GM23338 (cell line): ENCODE results near the gene SLC26A5. TPM values are rescaled to one million over a fixed set of nuclear protein-coding genes. Genes with fewer than 3 reads are reported as not detected.

Experiments used
- ATAC-seq: fragments of 200-7000 bp; cut with Tn5 transposase; 3 replicates; pipeline ENCODE4 v1.9.1; 2020
- DNase-seq: peaks from one replicate; pipeline ENCODE4 v3.0.0-alpha.2; 2015; ENCODE audit warnings: low spot score
- H2AFZ ChIP-seq: fragments of 200-600 bp; sonication (generic); 2 replicates; pipeline ENCODE4 v1.8.0; 2016; ENCODE audit warnings: antibody characterized with exemption, mild to moderate bottlenecking, moderate library complexity
- H3F3A ChIP-seq: fragments of 200-600 bp; sonication (generic); replicated peaks from 2 replicates; pipeline ENCODE4 v1.8.0; 2017; ENCODE audit warnings: antibody characterized with exemption, mixed run types, low read depth
- H3K27ac ChIP-seq: fragments of 200-600 bp; sonication (generic); 2 replicates; pipeline ENCODE4 v1.6.1; 2016; ENCODE audit warnings: low read depth
- H3K27me3 ChIP-seq: fragments of 200-600 bp; sonication (generic); 2 replicates; pipeline ENCODE4 v1.8.0; 2016; ENCODE audit warnings: mild to moderate bottlenecking, mixed run types, moderate library complexity; ENCODE audit not compliant: insufficient read depth
- H3K36me3 ChIP-seq: fragments of 200-600 bp; sonication (generic); 2 replicates; pipeline ENCODE4 v1.8.0; 2016; ENCODE audit warnings: mild to moderate bottlenecking; ENCODE audit not compliant: insufficient read depth
- H3K4me1 ChIP-seq: fragments of 200-600 bp; sonication (generic); 2 replicates; pipeline ENCODE4 v1.8.0; 2016; ENCODE audit warnings: mild to moderate bottlenecking, moderate library complexity; ENCODE audit not compliant: insufficient read depth
- H3K4me2 ChIP-seq: fragments of 200-600 bp; sonication (generic); 2 replicates; pipeline ENCODE4 v1.7.1; 2017; ENCODE audit warnings: mixed run types
- H3K4me3 ChIP-seq: fragments of 200-600 bp; sonication (generic); 2 replicates; pipeline ENCODE4 v1.6.1; 2016; ENCODE audit warnings: mixed run types
- H3K79me2 ChIP-seq: fragments of 200-600 bp; sonication (generic); replicated peaks from 2 replicates; pipeline ENCODE4 v1.8.0; 2017; ENCODE audit warnings: mild to moderate bottlenecking; ENCODE audit not compliant: insufficient read depth
- H3K9me2 ChIP-seq: fragments of 200-600 bp; sonication (generic); 2 replicates; pipeline ENCODE4 v1.8.0; 2017; ENCODE audit not compliant: insufficient read depth
- H4K20me1 ChIP-seq: fragments of 200-600 bp; sonication (generic); replicated peaks from 2 replicates; pipeline ENCODE4 v1.8.0; 2017; ENCODE audit warnings: mild to moderate bottlenecking; ENCODE audit not compliant: insufficient read depth
- H3K27ac Mint-ChIP-seq: 2 replicates; pipeline ENCODE4 v1.8.0; 2020; ENCODE audit warnings: inconsistent platforms, mild to moderate bottlenecking, moderate library complexity, mixed read lengths
- H3K27me3 Mint-ChIP-seq: 3 replicates; pipeline ENCODE4 v1.8.0; 2022; ENCODE audit warnings: low read depth, mild to moderate bottlenecking, moderate library complexity, mixed read lengths, inconsistent platforms; ENCODE audit not compliant: insufficient read depth, poor library complexity
- H3K36me3 Mint-ChIP-seq: 3 replicates; pipeline ENCODE4 v1.8.0; 2021; ENCODE audit warnings: low read depth, mild to moderate bottlenecking, inconsistent platforms, moderate library complexity, mixed read lengths
- H3K4me1 Mint-ChIP-seq: 3 replicates; pipeline ENCODE4 v1.8.0; 2020; ENCODE audit warnings: mild to moderate bottlenecking, inconsistent platforms, mixed read lengths
- H3K4me3 Mint-ChIP-seq: 3 replicates; pipeline ENCODE4 v1.8.0; 2021; ENCODE audit warnings: moderate library complexity, mild to moderate bottlenecking, inconsistent platforms, mixed read lengths
- H3K9me3 Mint-ChIP-seq: 3 replicates; pipeline ENCODE4 v1.8.0; 2020; ENCODE audit warnings: moderate library complexity, mild to moderate bottlenecking, inconsistent platforms, mixed read lengths
- CREB1 ChIP-seq: fragments of 250-450 bp; sonication (Bioruptor Pico); IDR thresholded peaks from 2 replicates; pipeline ENCODE4 v1.5.0; 2020; ENCODE audit warnings: low read depth, mild to moderate bottlenecking, moderate library complexity
- EZH2 ChIP-seq: fragments of 200-600 bp; sonication (generic); IDR thresholded peaks from one replicate; pipeline ENCODE4 v1.8.0; 2017; ENCODE audit warnings: antibody characterized with exemption, mild to moderate bottlenecking, low read depth; ENCODE audit not compliant: unreplicated experiment
- EZH2phosphoT487 ChIP-seq: fragments of 200-600 bp; sonication (generic); IDR thresholded peaks from one replicate; pipeline ENCODE4 v1.8.1; 2018; ENCODE audit warnings: antibody characterized with exemption; ENCODE audit not compliant: unreplicated experiment
- JUNB ChIP-seq: IDR thresholded peaks from one replicate; pipeline ENCODE4 v1.6.1; 2016; ENCODE audit warnings: antibody characterized with exemption; ENCODE audit not compliant: unreplicated experiment
- NANOG ChIP-seq: IDR thresholded peaks from 2 replicates; pipeline ENCODE4 v1.6.1; 2016; ENCODE audit warnings: antibody characterized with exemption, borderline replicate concordance
- STAT1 ChIP-seq: IDR thresholded peaks from one replicate; pipeline ENCODE4 v1.6.1; 2016; ENCODE audit warnings: antibody characterized with exemption; ENCODE audit not compliant: unreplicated experiment
- ZNF114 ChIP-seq: fragments of 250-450 bp; sonication (Bioruptor Pico); IDR thresholded peaks from 2 replicates; pipeline ENCODE4 v1.5.0; 2020; ENCODE audit warnings: mild to moderate bottlenecking, moderate library complexity
- ZNF331 ChIP-seq: fragments of 250-450 bp; sonication (Bioruptor Pico); IDR thresholded peaks from 2 replicates; pipeline ENCODE4 v1.5.0; 2020; ENCODE audit warnings: low read depth, mild to moderate bottlenecking, moderate library complexity
- polyA plus RNA-seq: library from polyadenylated mRNA; unstranded; fragments of >200 nt; fragmentation: Nextera tagmentation; extraction: Ambion mirVana; gene quantifications from 2 replicates; pipeline ENCODE4 v1.2.1, GENCODE V29; 2016
- total RNA-seq: library from RNA; depleted of rRNA; stranded (reverse); fragments of >200 nt; shearing (Covaris generic); gene quantifications from 2 replicates; pipeline ENCODE4 v1.2.3, GENCODE V29; 2014
- TF ChIP-seq, protein P1 (sequence below): IDR thresholded peaks from 2 replicates; pipeline ENCODE4 v1.6.1; 2016; ENCODE audit warnings: antibody characterized with exemption
- TF ChIP-seq, protein P2 (sequence below): fragments of 250-450 bp; sonication (Bioruptor Pico); IDR thresholded peaks from 2 replicates; pipeline ENCODE4 v1.5.0; 2020; ENCODE audit warnings: mild to moderate bottlenecking, moderate library complexity
- TF ChIP-seq, protein P3 (sequence below): IDR thresholded peaks from one replicate; pipeline ENCODE4 v1.6.1; 2018; ENCODE audit warnings: antibody characterized with exemption; ENCODE audit not compliant: unreplicated experiment

Gene SLC26A5
- total and polyA plus RNA-seq, 2 experiments from 2014 or later, result 0.49 to 1.0 TPM

DNA sequence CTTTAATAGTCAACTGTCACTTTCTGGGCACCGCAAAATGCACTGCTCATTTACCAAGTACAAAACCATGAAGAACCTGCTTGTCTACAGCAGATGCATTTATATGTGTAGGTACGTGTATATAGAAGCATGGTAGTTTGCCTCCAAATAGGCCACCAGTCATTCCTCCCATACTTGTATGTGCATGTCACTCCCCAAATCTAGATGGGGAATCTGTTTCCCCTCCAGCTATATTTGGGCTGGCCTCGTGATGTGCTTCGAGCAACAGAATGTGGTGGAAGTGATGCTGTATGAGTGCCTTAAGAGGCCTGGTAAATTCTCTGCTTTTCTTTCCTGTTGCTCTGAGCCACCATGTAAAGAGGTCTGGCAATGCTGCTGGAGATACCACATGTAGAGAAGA lies 51.4 kb downstream of the SLC26A5 start:
- no peak overlapping the region for H3K4me2 ChIP-seq
- no peaks in the 10 kb centered on the region for H3K36me3 ChIP-seq
- H3K36me3 Mint-ChIP-seq, result no peaks in the 10 kb centered on the region
- no peak overlapping the region for H2AFZ ChIP-seq
- H4K20me1 ChIP-seq, result no peaks in the 10 kb centered on the region
- no peaks in the 10 kb centered on the region for H3K79me2 ChIP-seq
- H3K9me2 ChIP-seq, result peaks cover 4% of the 10 kb centered on the region
- no peak overlapping the region for H3K27ac Mint-ChIP-seq
- no peaks in the 10 kb centered on the region for H3F3A ChIP-seq
- no peaks in the 10 kb centered on the region for H3K27me3 ChIP-seq
- no peaks in the 10 kb centered on the region for H3K27me3 Mint-ChIP-seq
- H3K4me1 ChIP-seq, result no peaks in the 10 kb centered on the region
- TF ChIP-seq, protein P1, sequence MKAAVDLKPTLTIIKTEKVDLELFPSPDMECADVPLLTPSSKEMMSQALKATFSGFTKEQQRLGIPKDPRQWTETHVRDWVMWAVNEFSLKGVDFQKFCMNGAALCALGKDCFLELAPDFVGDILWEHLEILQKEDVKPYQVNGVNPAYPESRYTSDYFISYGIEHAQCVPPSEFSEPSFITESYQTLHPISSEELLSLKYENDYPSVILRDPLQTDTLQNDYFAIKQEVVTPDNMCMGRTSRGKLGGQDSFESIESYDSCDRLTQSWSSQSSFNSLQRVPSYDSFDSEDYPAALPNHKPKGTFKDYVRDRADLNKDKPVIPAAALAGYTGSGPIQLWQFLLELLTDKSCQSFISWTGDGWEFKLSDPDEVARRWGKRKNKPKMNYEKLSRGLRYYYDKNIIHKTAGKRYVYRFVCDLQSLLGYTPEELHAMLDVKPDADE, result no peak
- no peak for TF ChIP-seq JUNB
- TF ChIP-seq CREB1 (CRISPR knock-in tag), result no peak
- TF ChIP-seq ZNF114 (CRISPR knock-in tag), result no peak
- no peak for TF ChIP-seq NANOG
- no peak for TF ChIP-seq EZH2phosphoT487
- TF ChIP-seq, protein P2, sequence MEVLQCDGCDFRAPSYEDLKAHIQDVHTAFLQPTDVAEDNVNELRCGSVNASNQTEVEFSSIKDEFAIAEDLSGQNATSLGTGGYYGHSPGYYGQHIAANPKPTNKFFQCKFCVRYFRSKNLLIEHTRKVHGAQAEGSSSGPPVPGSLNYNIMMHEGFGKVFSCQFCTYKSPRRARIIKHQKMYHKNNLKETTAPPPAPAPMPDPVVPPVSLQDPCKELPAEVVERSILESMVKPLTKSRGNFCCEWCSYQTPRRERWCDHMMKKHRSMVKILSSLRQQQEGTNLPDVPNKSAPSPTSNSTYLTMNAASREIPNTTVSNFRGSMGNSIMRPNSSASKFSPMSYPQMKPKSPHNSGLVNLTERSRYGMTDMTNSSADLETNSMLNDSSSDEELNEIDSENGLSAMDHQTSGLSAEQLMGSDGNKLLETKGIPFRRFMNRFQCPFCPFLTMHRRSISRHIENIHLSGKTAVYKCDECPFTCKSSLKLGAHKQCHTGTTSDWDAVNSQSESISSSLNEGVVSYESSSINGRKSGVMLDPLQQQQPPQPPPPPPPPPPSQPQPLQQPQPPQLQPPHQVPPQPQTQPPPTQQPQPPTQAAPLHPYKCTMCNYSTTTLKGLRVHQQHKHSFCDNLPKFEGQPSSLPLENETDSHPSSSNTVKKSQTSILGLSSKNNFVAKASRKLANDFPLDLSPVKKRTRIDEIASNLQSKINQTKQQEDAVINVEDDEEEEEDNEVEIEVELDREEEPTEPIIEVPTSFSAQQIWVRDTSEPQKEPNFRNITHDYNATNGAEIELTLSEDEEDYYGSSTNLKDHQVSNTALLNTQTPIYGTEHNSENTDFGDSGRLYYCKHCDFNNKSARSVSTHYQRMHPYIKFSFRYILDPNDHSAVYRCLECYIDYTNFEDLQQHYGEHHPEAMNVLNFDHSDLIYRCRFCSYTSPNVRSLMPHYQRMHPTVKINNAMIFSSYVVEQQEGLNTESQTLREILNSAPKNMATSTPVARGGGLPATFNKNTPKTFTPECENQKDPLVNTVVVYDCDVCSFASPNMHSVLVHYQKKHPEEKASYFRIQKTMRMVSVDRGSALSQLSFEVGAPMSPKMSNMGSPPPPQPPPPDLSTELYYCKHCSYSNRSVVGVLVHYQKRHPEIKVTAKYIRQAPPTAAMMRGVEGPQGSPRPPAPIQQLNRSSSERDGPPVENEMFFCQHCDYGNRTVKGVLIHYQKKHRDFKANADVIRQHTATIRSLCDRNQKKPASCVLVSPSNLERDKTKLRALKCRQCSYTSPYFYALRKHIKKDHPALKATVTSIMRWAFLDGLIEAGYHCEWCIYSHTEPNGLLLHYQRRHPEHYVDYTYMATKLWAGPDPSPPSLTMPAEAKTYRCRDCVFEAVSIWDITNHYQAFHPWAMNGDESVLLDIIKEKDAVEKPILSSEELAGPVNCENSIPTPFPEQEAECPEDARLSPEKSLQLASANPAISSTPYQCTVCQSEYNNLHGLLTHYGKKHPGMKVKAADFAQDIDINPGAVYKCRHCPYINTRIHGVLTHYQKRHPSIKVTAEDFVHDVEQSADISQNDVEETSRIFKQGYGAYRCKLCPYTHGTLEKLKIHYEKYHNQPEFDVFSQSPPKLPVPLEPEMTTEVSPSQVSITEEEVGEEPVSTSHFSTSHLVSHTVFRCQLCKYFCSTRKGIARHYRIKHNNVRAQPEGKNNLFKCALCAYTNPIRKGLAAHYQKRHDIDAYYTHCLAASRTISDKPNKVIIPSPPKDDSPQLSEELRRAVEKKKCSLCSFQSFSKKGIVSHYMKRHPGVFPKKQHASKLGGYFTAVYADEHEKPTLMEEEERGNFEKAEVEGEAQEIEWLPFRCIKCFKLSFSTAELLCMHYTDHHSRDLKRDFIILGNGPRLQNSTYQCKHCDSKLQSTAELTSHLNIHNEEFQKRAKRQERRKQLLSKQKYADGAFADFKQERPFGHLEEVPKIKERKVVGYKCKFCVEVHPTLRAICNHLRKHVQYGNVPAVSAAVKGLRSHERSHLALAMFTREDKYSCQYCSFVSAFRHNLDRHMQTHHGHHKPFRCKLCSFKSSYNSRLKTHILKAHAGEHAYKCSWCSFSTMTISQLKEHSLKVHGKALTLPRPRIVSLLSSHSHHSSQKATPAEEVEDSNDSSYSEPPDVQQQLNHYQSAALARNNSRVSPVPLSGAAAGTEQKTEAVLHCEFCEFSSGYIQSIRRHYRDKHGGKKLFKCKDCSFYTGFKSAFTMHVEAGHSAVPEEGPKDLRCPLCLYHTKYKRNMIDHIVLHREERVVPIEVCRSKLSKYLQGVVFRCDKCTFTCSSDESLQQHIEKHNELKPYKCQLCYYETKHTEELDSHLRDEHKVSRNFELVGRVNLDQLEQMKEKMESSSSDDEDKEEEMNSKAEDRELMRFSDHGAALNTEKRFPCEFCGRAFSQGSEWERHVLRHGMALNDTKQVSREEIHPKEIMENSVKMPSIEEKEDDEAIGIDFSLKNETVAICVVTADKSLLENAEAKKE (CRISPR knock-in tag), result no peak
- TF ChIP-seq STAT1, result no peak
- TF ChIP-seq, protein P3, sequence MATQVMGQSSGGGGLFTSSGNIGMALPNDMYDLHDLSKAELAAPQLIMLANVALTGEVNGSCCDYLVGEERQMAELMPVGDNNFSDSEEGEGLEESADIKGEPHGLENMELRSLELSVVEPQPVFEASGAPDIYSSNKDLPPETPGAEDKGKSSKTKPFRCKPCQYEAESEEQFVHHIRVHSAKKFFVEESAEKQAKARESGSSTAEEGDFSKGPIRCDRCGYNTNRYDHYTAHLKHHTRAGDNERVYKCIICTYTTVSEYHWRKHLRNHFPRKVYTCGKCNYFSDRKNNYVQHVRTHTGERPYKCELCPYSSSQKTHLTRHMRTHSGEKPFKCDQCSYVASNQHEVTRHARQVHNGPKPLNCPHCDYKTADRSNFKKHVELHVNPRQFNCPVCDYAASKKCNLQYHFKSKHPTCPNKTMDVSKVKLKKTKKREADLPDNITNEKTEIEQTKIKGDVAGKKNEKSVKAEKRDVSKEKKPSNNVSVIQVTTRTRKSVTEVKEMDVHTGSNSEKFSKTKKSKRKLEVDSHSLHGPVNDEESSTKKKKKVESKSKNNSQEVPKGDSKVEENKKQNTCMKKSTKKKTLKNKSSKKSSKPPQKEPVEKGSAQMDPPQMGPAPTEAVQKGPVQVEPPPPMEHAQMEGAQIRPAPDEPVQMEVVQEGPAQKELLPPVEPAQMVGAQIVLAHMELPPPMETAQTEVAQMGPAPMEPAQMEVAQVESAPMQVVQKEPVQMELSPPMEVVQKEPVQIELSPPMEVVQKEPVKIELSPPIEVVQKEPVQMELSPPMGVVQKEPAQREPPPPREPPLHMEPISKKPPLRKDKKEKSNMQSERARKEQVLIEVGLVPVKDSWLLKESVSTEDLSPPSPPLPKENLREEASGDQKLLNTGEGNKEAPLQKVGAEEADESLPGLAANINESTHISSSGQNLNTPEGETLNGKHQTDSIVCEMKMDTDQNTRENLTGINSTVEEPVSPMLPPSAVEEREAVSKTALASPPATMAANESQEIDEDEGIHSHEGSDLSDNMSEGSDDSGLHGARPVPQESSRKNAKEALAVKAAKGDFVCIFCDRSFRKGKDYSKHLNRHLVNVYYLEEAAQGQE, result no peak
- no peak for TF ChIP-seq ZNF331 (CRISPR knock-in tag)
- TF ChIP-seq EZH2, result no peak
- H3K4me1 Mint-ChIP-seq, result no peaks in the 10 kb centered on the region
- H3K4me3 ChIP-seq, result no peak overlapping the region
- no peak overlapping the region for H3K27ac ChIP-seq
- peaks cover 3% of the 10 kb centered on the region; the same call in 1 of the 3 replicates for H3K9me3 Mint-ChIP-seq
- DNase-seq (no peak), ATAC-seq (no peak)
- H3K4me3 Mint-ChIP-seq, result no peak overlapping the region
